Retinal pigment epithelial cell (primary cell): ENCODE data around the gene POU5F1.

ENCODE experiments used
- DNase-seq: peaks from one replicate; pipeline ENCODE4 v3.0.0-alpha.2; 2010; ENCODE audit warnings: low read depth
- H3K4me3 ChIP-seq: 2 replicates; pipeline ENCODE4 v1.5.1; 2011; ENCODE audit warnings: mild to moderate bottlenecking, low read length, control low read depth, moderate library complexity
- CTCF ChIP-seq: conservative IDR thresholded peaks from 2 replicates; pipeline ENCODE4 v1.5.1; 2011; ENCODE audit warnings: low read depth, low read length, control low read depth, inconsistent platforms

Gene POU5F1

GRCh38 chr6:31126396-31127175, 43.9 kb downstream of the POU5F1 start:
- no peak for TF ChIP-seq CTCF
- no peak overlapping the region for H3K4me3 ChIP-seq
- no peak for DNase-seq

GRCh38 chr6:31125586-31126363, 44.7 kb downstream of the POU5F1 start:
- TF ChIP-seq CTCF: no peak
- no peak overlapping the region for H3K4me3 ChIP-seq
- DNase-seq: no peak

GRCh38 chr6:31125162-31125561, 45.3 kb downstream of the POU5F1 start:
- TF ChIP-seq CTCF: no peak
- no peak overlapping the region for H3K4me3 ChIP-seq
- DNase-seq: no peak

GRCh38 chr6:31122791-31123706, 47.4 kb downstream of the POU5F1 start:
- TF ChIP-seq CTCF: no peak
- DNase-seq: peak; percentile 73

GRCh38 chr6:31121131-31121790, 49.2 kb downstream of the POU5F1 start:
- TF ChIP-seq CTCF: no peak
- no peak for DNase-seq
- H3K4me3 ChIP-seq: no peak overlapping the region

More at GRCh38 chr6:31122791-31123706, 47.4 kb downstream of the POU5F1 start:
- H3K4me3 ChIP-seq: no peak overlapping the region

- H3K4me3 ChIP-seq: no peak within 1 kb of the TSS
- no peak for TF ChIP-seq CTCF
- DNase-seq: no peak
These were observed 50.1 kb downstream of the POU5F1 start, which contains the start of gene CDSN for GRCh38 chr6:31120151-31120915. TSS of gene CDSN (minus strand) at chr6:31120446. CDS start at chr6:31120419, 27 bp downstream.
